Esophagus mucosa (tissue), 1 donor: ENCODE measurements around the gene COX6B1. TPM values are rescaled to one million over a fixed set of nuclear protein-coding genes. Genes with fewer than 3 reads are reported as not detected.

Experiments used
- total RNA-seq: library from RNA; stranded (reverse); gene quantifications from one replicate; pipeline ENCODE4 v1.2.4, GENCODE V29; 2023
- donor health status: DM: yes; HTN: yes; CAD: no.

The COX6B1 gene
- total RNA-seq, 1 donor from 2014 or later: 553 TPM

Other genes with a start within 250 kb of the COX6B1 start
- gene FFAR2, start 200.1 kb upstream of the COX6B1 start, total RNA-seq: 1.8 TPM
- gene KRTDAP, start 157.9 kb upstream of the COX6B1 start, total RNA-seq: 338 TPM
- gene DMKN, start 134.7 kb upstream of the COX6B1 start, total RNA-seq: 406 TPM
- 1,433 TPM for gene SBSN, start 120.0 kb upstream of the COX6B1 start, total RNA-seq
- not detected for gene GAPDHS, start 114.9 kb upstream of the COX6B1 start, total RNA-seq
- gene TMEM147, start 102.7 kb upstream of the COX6B1 start, total RNA-seq: 87.7 TPM
- not detected for gene ATP4A, start 84.7 kb upstream of the COX6B1 start, total RNA-seq
- gene PMIS2, start 62.1 kb upstream of the COX6B1 start, total RNA-seq: not detected
- gene HAUS5, start 35.6 kb upstream of the COX6B1 start, total RNA-seq: 15.4 TPM
- 52.7 TPM for gene RBM42, start 19.3 kb upstream of the COX6B1 start, total RNA-seq
- 2.2 TPM for gene ETV2, start 6.6 kb upstream of the COX6B1 start, total RNA-seq
- 3.8 TPM for gene UPK1A, start 18.2 kb downstream of the COX6B1 start, total RNA-seq
- not detected for gene ZBTB32, start 56.2 kb downstream of the COX6B1 start, total RNA-seq
- 21.1 TPM for gene KMT2B, start 69.7 kb downstream of the COX6B1 start, total RNA-seq
- gene IGFLR1, start 94.1 kb downstream of the COX6B1 start, total RNA-seq: 2.4 TPM
- 10.1 TPM for gene U2AF1L4, start 97.1 kb downstream of the COX6B1 start, total RNA-seq
- gene PSENEN, start 97.3 kb downstream of the COX6B1 start, total RNA-seq: 56.9 TPM
- 3.0 TPM for gene LIN37, start 100.3 kb downstream of the COX6B1 start, total RNA-seq
- 2.6 TPM for gene HSPB6, start 108.7 kb downstream of the COX6B1 start, total RNA-seq
- gene PROSER3, start 109.9 kb downstream of the COX6B1 start, total RNA-seq: 14.7 TPM
- 3.9 TPM for gene ARHGAP33, start 127.2 kb downstream of the COX6B1 start, total RNA-seq
- not detected for gene PRODH2, start 164.5 kb downstream of the COX6B1 start, total RNA-seq
- gene NPHS1, start 204.2 kb downstream of the COX6B1 start, total RNA-seq: not detected
- gene KIRREL2, start 208.6 kb downstream of the COX6B1 start, total RNA-seq: 0.24 TPM
- 0.84 TPM for gene APLP1, start 220.3 kb downstream of the COX6B1 start, total RNA-seq